GM23338 (cell line): ENCODE results near the gene LSM5. TPM values are rescaled to one million over a fixed set of nuclear protein-coding genes. Genes with fewer than 3 reads are reported as not detected.
"Not testable (repeated sequence)": the region's sequence is repeated elsewhere in the genome, so short reads cannot be mapped to it uniquely, and the experiment has no call there.

ENCODE experiments used
- ATAC-seq: fragments of 200-7000 bp; cut with Tn5 transposase; 3 replicates; pipeline ENCODE4 v1.9.1; 2020
- DNase-seq: peaks from one replicate; pipeline ENCODE4 v3.0.0-alpha.2; 2015; ENCODE audit warnings: low spot score
- H2AFZ ChIP-seq: fragments of 200-600 bp; sonication (generic); 2 replicates; pipeline ENCODE4 v1.8.0; 2016; ENCODE audit warnings: antibody characterized with exemption, mild to moderate bottlenecking, moderate library complexity
- H3F3A ChIP-seq: fragments of 200-600 bp; sonication (generic); replicated peaks from 2 replicates; pipeline ENCODE4 v1.8.0; 2017; ENCODE audit warnings: antibody characterized with exemption, mixed run types, low read depth
- H3K27ac ChIP-seq: fragments of 200-600 bp; sonication (generic); 2 replicates; pipeline ENCODE4 v1.6.1; 2016; ENCODE audit warnings: low read depth
- H3K27me3 ChIP-seq: fragments of 200-600 bp; sonication (generic); 2 replicates; pipeline ENCODE4 v1.8.0; 2016; ENCODE audit warnings: mild to moderate bottlenecking, mixed run types, moderate library complexity; ENCODE audit not compliant: insufficient read depth
- H3K36me3 ChIP-seq: fragments of 200-600 bp; sonication (generic); 2 replicates; pipeline ENCODE4 v1.8.0; 2016; ENCODE audit warnings: mild to moderate bottlenecking; ENCODE audit not compliant: insufficient read depth
- H3K4me1 ChIP-seq: fragments of 200-600 bp; sonication (generic); 2 replicates; pipeline ENCODE4 v1.8.0; 2016; ENCODE audit warnings: mild to moderate bottlenecking, moderate library complexity; ENCODE audit not compliant: insufficient read depth
- H3K4me2 ChIP-seq: fragments of 200-600 bp; sonication (generic); 2 replicates; pipeline ENCODE4 v1.7.1; 2017; ENCODE audit warnings: mixed run types
- H3K4me3 ChIP-seq: fragments of 200-600 bp; sonication (generic); 2 replicates; pipeline ENCODE4 v1.6.1; 2016; ENCODE audit warnings: mixed run types
- H3K79me2 ChIP-seq: fragments of 200-600 bp; sonication (generic); replicated peaks from 2 replicates; pipeline ENCODE4 v1.8.0; 2017; ENCODE audit warnings: mild to moderate bottlenecking; ENCODE audit not compliant: insufficient read depth
- H3K9me2 ChIP-seq: fragments of 200-600 bp; sonication (generic); 2 replicates; pipeline ENCODE4 v1.8.0; 2017; ENCODE audit not compliant: insufficient read depth
- H4K20me1 ChIP-seq: fragments of 200-600 bp; sonication (generic); replicated peaks from 2 replicates; pipeline ENCODE4 v1.8.0; 2017; ENCODE audit warnings: mild to moderate bottlenecking; ENCODE audit not compliant: insufficient read depth
- H3K27ac Mint-ChIP-seq: 2 replicates; pipeline ENCODE4 v1.8.0; 2020; ENCODE audit warnings: inconsistent platforms, mild to moderate bottlenecking, moderate library complexity, mixed read lengths
- H3K27me3 Mint-ChIP-seq: 3 replicates; pipeline ENCODE4 v1.8.0; 2022; ENCODE audit warnings: low read depth, mild to moderate bottlenecking, moderate library complexity, mixed read lengths, inconsistent platforms; ENCODE audit not compliant: insufficient read depth, poor library complexity
- H3K36me3 Mint-ChIP-seq: 3 replicates; pipeline ENCODE4 v1.8.0; 2021; ENCODE audit warnings: low read depth, mild to moderate bottlenecking, inconsistent platforms, moderate library complexity, mixed read lengths
- H3K4me1 Mint-ChIP-seq: 3 replicates; pipeline ENCODE4 v1.8.0; 2020; ENCODE audit warnings: mild to moderate bottlenecking, inconsistent platforms, mixed read lengths
- H3K4me3 Mint-ChIP-seq: 3 replicates; pipeline ENCODE4 v1.8.0; 2021; ENCODE audit warnings: moderate library complexity, mild to moderate bottlenecking, inconsistent platforms, mixed read lengths
- H3K9me3 Mint-ChIP-seq: 3 replicates; pipeline ENCODE4 v1.8.0; 2020; ENCODE audit warnings: moderate library complexity, mild to moderate bottlenecking, inconsistent platforms, mixed read lengths
- CTCF ChIP-seq, 2 experiments: fragments of 200-600 bp in 1 of 2; sonication (generic) in 1 of 2; conservative IDR thresholded peaks; 2 replicates each; pipeline versions ENCODE4 v1.5.1 to v1.6.1; 2016 to 2017; ENCODE audit warnings: antibody characterized with exemption in 2 of 2, low read depth in 2 of 2, mild to moderate bottlenecking in 2 of 2, moderate library complexity in 1 of 2
- ETS1 ChIP-seq: IDR thresholded peaks from 2 replicates; pipeline ENCODE4 v1.6.1; 2016; ENCODE audit warnings: antibody characterized with exemption
- EZH2 ChIP-seq: fragments of 200-600 bp; sonication (generic); IDR thresholded peaks from one replicate; pipeline ENCODE4 v1.8.0; 2017; ENCODE audit warnings: antibody characterized with exemption, mild to moderate bottlenecking, low read depth; ENCODE audit not compliant: unreplicated experiment
- NANOG ChIP-seq: IDR thresholded peaks from 2 replicates; pipeline ENCODE4 v1.6.1; 2016; ENCODE audit warnings: antibody characterized with exemption, borderline replicate concordance
- REST ChIP-seq: IDR thresholded peaks from one replicate; pipeline ENCODE4 v1.6.1; 2018; ENCODE audit warnings: antibody characterized with exemption; ENCODE audit not compliant: unreplicated experiment
- polyA plus RNA-seq: library from polyadenylated mRNA; unstranded; fragments of >200 nt; fragmentation: Nextera tagmentation; extraction: Ambion mirVana; gene quantifications from 2 replicates; pipeline ENCODE4 v1.2.1, GENCODE V29; 2016
- total RNA-seq: library from RNA; depleted of rRNA; stranded (reverse); fragments of >200 nt; shearing (Covaris generic); gene quantifications from 2 replicates; pipeline ENCODE4 v1.2.3, GENCODE V29; 2014

LSM5 gene
- total and polyA plus RNA-seq, 2 experiments from 2014 or later, result 56.6 to 469 TPM

GRCh38 chr7:32500216-32500615 is 10.0 kb upstream of the LSM5 start:
- not testable (repeated sequence) for H3K27me3 ChIP-seq, H3K27ac ChIP-seq, H3F3A ChIP-seq, DNase-seq, H3K9me3 Mint-ChIP-seq, H3K27me3 Mint-ChIP-seq, H3K4me2 ChIP-seq, ATAC-seq, H3K27ac Mint-ChIP-seq, H2AFZ ChIP-seq, H3K36me3 ChIP-seq, H3K9me2 ChIP-seq, H3K4me3 Mint-ChIP-seq, H3K4me3 ChIP-seq
- peaks cover 28% of the 10 kb centered on the region for H3K4me1 Mint-ChIP-seq
- peaks cover 27% of the 10 kb centered on the region for H3K36me3 Mint-ChIP-seq
- Histone ChIP-seq H4K20me1 (peaks cover 15% of the 10 kb centered on the region; the same call in 1 of the 2 replicates), H3K4me1 (peaks cover 25% of the 10 kb centered on the region), H3K79me2 (peaks cover 93% of the 10 kb centered on the region)

GRCh38 chr7:32499755-32500154 is 9.6 kb upstream of the LSM5 start:
- Mint-ChIP-seq H3K4me1 (peaks cover 28% of the 10 kb centered on the region), H3K36me3 (peaks cover 27% of the 10 kb centered on the region)
- H3K4me3 Mint-ChIP-seq, H3K27me3 ChIP-seq, H2AFZ ChIP-seq, H3K36me3 ChIP-seq, DNase-seq, ATAC-seq, H3K27me3 Mint-ChIP-seq, H3K9me3 Mint-ChIP-seq, H3F3A ChIP-seq, H3K4me2 ChIP-seq, H3K27ac ChIP-seq, H3K9me2 ChIP-seq, H3K4me3 ChIP-seq, H3K27ac Mint-ChIP-seq: not testable (repeated sequence)
- Histone ChIP-seq H3K79me2 (peaks cover 88% of the 10 kb centered on the region), H4K20me1 (peaks cover 15% of the 10 kb centered on the region; the same call in 1 of the 2 replicates), H3K4me1 (peaks cover 25% of the 10 kb centered on the region)

- H3F3A ChIP-seq, result no peaks in the 10 kb centered on the region; the same call in 1 of the 2 replicates
- H3K4me3 ChIP-seq, result peak overlapping the region; percentile 72
- H3K27me3 ChIP-seq, result no peaks in the 10 kb centered on the region
- H3K4me1 Mint-ChIP-seq, result peaks cover 23% of the 10 kb centered on the region
- no peaks in the 10 kb centered on the region for H3K27me3 Mint-ChIP-seq
- peaks cover 8% of the 10 kb centered on the region; the same call in 1 of the 2 replicates for H4K20me1 ChIP-seq
- no peaks in the 10 kb centered on the region for H3K9me2 ChIP-seq
- H3K79me2 ChIP-seq, result peaks cover 53% of the 10 kb centered on the region
- peak overlapping the region; percentile 97 for H3K27ac Mint-ChIP-seq
- peaks cover 27% of the 10 kb centered on the region for H3K36me3 Mint-ChIP-seq
- peak overlapping the region; percentile 93 for H3K27ac ChIP-seq
- DNase-seq, result peak; percentile 55
- H3K4me2 ChIP-seq, result peak overlapping the region; percentile 81
- peaks cover 19% of the 10 kb centered on the region for H3K4me1 ChIP-seq
- H3K9me3 Mint-ChIP-seq, result peaks cover 7% of the 10 kb centered on the region
- no peak overlapping the region for H2AFZ ChIP-seq
- no peaks in the 10 kb centered on the region for H3K36me3 ChIP-seq
- H3K4me3 Mint-ChIP-seq, result peak overlapping the region; percentile 86
- ATAC-seq, result peak; percentile 7
- TF ChIP-seq NANOG (no peak), CTCF (conservative IDR thresholded peaks at IDR 0.05; ENCODE audit: low read depth in 2 of 2) (no peak), ETS1 (no peak), REST (no peak), EZH2 (no peak)
These were observed 6.1 kb upstream of the LSM5 start for GRCh38 chr7:32496052-32496813.
